HEK293 (cell line): Measurements from ENCODE around the gene FBN2.
A peak's percentile ranks its signal among the peaks of the same experiment; 100 is the strongest.

Experiments
- CTCF ChIA-PET: fragments of 350-600 bp; formaldehyde crosslinking; extraction: SDS; loops from one replicate; lab custom pipeline; 2021; ENCODE audit warnings: antibody characterized with exemption; lab: Yijun Ruan, JAX
- POLR2A ChIA-PET: fragments of 300-600 bp; formaldehyde crosslinking; extraction: SDS; loops from one replicate; lab custom pipeline; 2020; ENCODE audit warnings: antibody characterized with exemption, inconsistent platforms; lab: Yijun Ruan, JAX
- H3K27ac ChIP-seq: fragments of 200-500 bp; sonication (Bioruptor generic); 2 replicates; pipeline ENCODE4 v1.5.1; 2014; ENCODE audit warnings: low read depth, low read length, control low read depth, inconsistent platforms; ENCODE audit errors: extremely low read depth
- H3K36me3 ChIP-seq, 2 experiments: fragments of 200-500 bp in 1 of 2; sonication (Bioruptor generic) in 1 of 2; 1 replicate in 1 of 2; 2 replicates in 1 of 2; pipeline ENCODE4 v1.5.1; 2014 to 2017; ENCODE audit warnings: inconsistent platforms in 2 of 2, low read length in 2 of 2; ENCODE audit not compliant: control insufficient read depth in 2 of 2, insufficient read depth in 1 of 2
- H3K4me1 ChIP-seq: fragments of 200-500 bp; sonication (Bioruptor generic); 2 replicates; pipeline ENCODE4 v1.5.1; 2014; ENCODE audit warnings: mild to moderate bottlenecking, low read length, inconsistent platforms; ENCODE audit not compliant: control insufficient read depth, insufficient read depth
- H3K4me3 ChIP-seq: 2 replicates; pipeline ENCODE4 v1.5.1; 2011; ENCODE audit warnings: low read depth, mild to moderate bottlenecking, control low read depth, low read length, moderate library complexity
- H3K9me3 ChIP-seq: fragments of 200-500 bp; sonication (Bioruptor generic); 2 replicates; pipeline ENCODE4 v1.5.1; 2014; ENCODE audit warnings: low read depth, low read length, inconsistent platforms; ENCODE audit not compliant: control insufficient read depth, insufficient read depth
- BCL11B ChIP-seq: fragments of 450-650 bp; formaldehyde crosslinking; IDR thresholded peaks from 2 replicates; pipeline ENCODE4 v1.5.1; 2016; ENCODE audit warnings: low read depth, missing biosample characterization, missing genetic modification characterization
- BCL6B ChIP-seq: fragments of 450-650 bp; formaldehyde crosslinking; IDR thresholded peaks from 2 replicates; pipeline ENCODE4 v1.5.1; 2017; ENCODE audit warnings: missing biosample characterization, missing genetic modification characterization
- FEZF1 ChIP-seq: fragments of 450-650 bp; formaldehyde crosslinking; IDR thresholded peaks from 2 replicates; pipeline ENCODE4 v1.5.1; 2016; ENCODE audit warnings: missing biosample characterization, missing genetic modification characterization
- GLIS2 ChIP-seq: fragments of 450-650 bp; formaldehyde crosslinking; IDR thresholded peaks from 2 replicates; pipeline ENCODE4 v1.5.1; 2016; ENCODE audit warnings: missing biosample characterization, missing genetic modification characterization
- MZF1 ChIP-seq: fragments of 450-650 bp; formaldehyde crosslinking; IDR thresholded peaks from 2 replicates; pipeline ENCODE4 v1.5.1; 2017; ENCODE audit warnings: missing biosample characterization, missing genetic modification characterization, borderline replicate concordance
- PRDM6 ChIP-seq: fragments of 450-650 bp; formaldehyde crosslinking; IDR thresholded peaks from 2 replicates; pipeline ENCODE4 v1.5.1; 2017; ENCODE audit warnings: missing biosample characterization, missing genetic modification characterization
- SP7 ChIP-seq: fragments of 450-650 bp; formaldehyde crosslinking; IDR thresholded peaks from 2 replicates; pipeline ENCODE4 v1.5.1; 2016; ENCODE audit warnings: missing biosample characterization, missing genetic modification characterization
- ZBTB8A ChIP-seq: fragments of 450-650 bp; formaldehyde crosslinking; IDR thresholded peaks from 2 replicates; pipeline ENCODE4 v1.5.1; 2016; ENCODE audit warnings: missing biosample characterization, missing genetic modification characterization
- ZNF112 ChIP-seq: fragments of 450-650 bp; formaldehyde crosslinking; IDR thresholded peaks from 2 replicates; pipeline ENCODE4 v1.5.0; 2017; ENCODE audit warnings: missing biosample characterization, missing genetic modification characterization
- ZNF155 ChIP-seq: fragments of 450-650 bp; formaldehyde crosslinking; IDR thresholded peaks from 2 replicates; pipeline ENCODE4 v1.5.1; 2016; ENCODE audit warnings: missing biosample characterization, missing genetic modification characterization
- ZNF174 ChIP-seq: fragments of 450-650 bp; formaldehyde crosslinking; IDR thresholded peaks from 2 replicates; pipeline ENCODE4 v1.5.0; 2017; ENCODE audit warnings: missing biosample characterization, mild to moderate bottlenecking, missing genetic modification characterization
- ZNF19 ChIP-seq: fragments of 450-650 bp; formaldehyde crosslinking; IDR thresholded peaks from 2 replicates; pipeline ENCODE4; 2016; ENCODE audit warnings: missing biosample characterization, missing genetic modification characterization, low read depth
- ZNF398 ChIP-seq: fragments of 450-650 bp; formaldehyde crosslinking; IDR thresholded peaks from 2 replicates; pipeline ENCODE4 v1.5.1; 2017; ENCODE audit warnings: missing biosample characterization, missing genetic modification characterization
- ZNF623 ChIP-seq: fragments of 450-650 bp; formaldehyde crosslinking; IDR thresholded peaks from 2 replicates; pipeline ENCODE4 v1.5.1; 2016; ENCODE audit warnings: missing biosample characterization, missing genetic modification characterization
- ZNF624 ChIP-seq: fragments of 450-650 bp; formaldehyde crosslinking; IDR thresholded peaks from 2 replicates; pipeline ENCODE4 v1.5.1; 2017; ENCODE audit warnings: missing biosample characterization, missing genetic modification characterization
- ZNF670 ChIP-seq: fragments of 450-650 bp; formaldehyde crosslinking; IDR thresholded peaks from 2 replicates; pipeline ENCODE4 v1.5.1; 2016; ENCODE audit warnings: missing biosample characterization, missing genetic modification characterization, low read depth
- ZNF692 ChIP-seq: fragments of 450-650 bp; formaldehyde crosslinking; IDR thresholded peaks from 2 replicates; pipeline ENCODE4 v1.5.1; 2016; ENCODE audit warnings: missing biosample characterization, missing genetic modification characterization
- ZNF768 ChIP-seq: fragments of 450-650 bp; formaldehyde crosslinking; IDR thresholded peaks from 2 replicates; pipeline ENCODE4 v1.5.1; 2018; ENCODE audit warnings: missing biosample characterization, mild to moderate bottlenecking, missing genetic modification characterization
- TF ChIP-seq, protein P1 (sequence below): fragments of 450-650 bp; formaldehyde crosslinking; IDR thresholded peaks from 2 replicates; pipeline ENCODE4 v1.5.1; 2016; ENCODE audit warnings: missing biosample characterization, missing genetic modification characterization
- TF ChIP-seq, protein P2 (sequence below): fragments of 450-650 bp; formaldehyde crosslinking; IDR thresholded peaks from 2 replicates; pipeline ENCODE4 v1.5.1; 2016; ENCODE audit warnings: missing biosample characterization, missing genetic modification characterization
- TF ChIP-seq, protein P3 (sequence below): fragments of 450-650 bp; formaldehyde crosslinking; IDR thresholded peaks from 2 replicates; pipeline ENCODE4 v1.5.1; 2016; ENCODE audit warnings: missing biosample characterization, missing genetic modification characterization

The FBN2 gene

GRCh38 chr5:128441941-128442350 is 96.1 kb downstream of the FBN2 start:
- Histone ChIP-seq H3K27ac (no peak overlapping the region), H3K4me3 (no peak overlapping the region), H3K36me3 (peaks cover 4 to 7% of the 10 kb centered on the region in 2 experiments), H3K9me3 (no peaks in the 10 kb centered on the region), H3K4me1 (0 out of 2 replicates have a peak, but pooled peaks cover 2% of the 10 kb centered on the region)
- POLR2A ChIA-PET: no interaction called here
- CTCF ChIA-PET: no interaction called here
- TF ChIP-seq PRDM6 (tag by site-specific recombination) (0 out of 2 replicates have a peak, but pooled peaks have one; percentile 34), ZNF623 (tag by site-specific recombination) (no peak), GLIS2 (no peak), FEZF1 (tag by site-specific recombination) (peak; percentile 59; the same call in 1 of the 2 replicates), ZNF768 (tag by site-specific recombination) (no peak), BCL6B (tag by site-specific recombination) (0 out of 2 replicates have a peak, but pooled peaks have one; percentile 24), ZNF174 (tag by site-specific recombination) (no peak), ZNF112 (no peak)
- TF ChIP-seq, protein P1, sequence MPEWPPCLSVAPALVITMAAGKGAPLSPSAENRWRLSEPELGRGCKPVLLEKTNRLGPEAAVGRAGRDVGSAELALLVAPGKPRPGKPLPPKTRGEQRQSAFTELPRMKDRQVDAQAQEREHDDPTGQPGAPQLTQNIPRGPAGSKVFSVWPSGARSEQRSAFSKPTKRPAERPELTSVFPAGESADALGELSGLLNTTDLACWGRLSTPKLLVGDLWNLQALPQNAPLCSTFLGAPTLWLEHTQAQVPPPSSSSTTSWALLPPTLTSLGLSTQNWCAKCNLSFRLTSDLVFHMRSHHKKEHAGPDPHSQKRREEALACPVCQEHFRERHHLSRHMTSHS (tag by site-specific recombination): no peak
- TF ChIP-seq, protein P2, sequence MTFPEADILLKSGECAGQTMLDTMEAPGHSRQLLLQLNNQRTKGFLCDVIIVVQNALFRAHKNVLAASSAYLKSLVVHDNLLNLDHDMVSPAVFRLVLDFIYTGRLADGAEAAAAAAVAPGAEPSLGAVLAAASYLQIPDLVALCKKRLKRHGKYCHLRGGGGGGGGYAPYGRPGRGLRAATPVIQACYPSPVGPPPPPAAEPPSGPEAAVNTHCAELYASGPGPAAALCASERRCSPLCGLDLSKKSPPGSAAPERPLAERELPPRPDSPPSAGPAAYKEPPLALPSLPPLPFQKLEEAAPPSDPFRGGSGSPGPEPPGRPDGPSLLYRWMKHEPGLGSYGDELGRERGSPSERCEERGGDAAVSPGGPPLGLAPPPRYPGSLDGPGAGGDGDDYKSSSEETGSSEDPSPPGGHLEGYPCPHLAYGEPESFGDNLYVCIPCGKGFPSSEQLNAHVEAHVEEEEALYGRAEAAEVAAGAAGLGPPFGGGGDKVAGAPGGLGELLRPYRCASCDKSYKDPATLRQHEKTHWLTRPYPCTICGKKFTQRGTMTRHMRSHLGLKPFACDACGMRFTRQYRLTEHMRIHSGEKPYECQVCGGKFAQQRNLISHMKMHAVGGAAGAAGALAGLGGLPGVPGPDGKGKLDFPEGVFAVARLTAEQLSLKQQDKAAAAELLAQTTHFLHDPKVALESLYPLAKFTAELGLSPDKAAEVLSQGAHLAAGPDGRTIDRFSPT (tag by site-specific recombination): no peak
- TF ChIP-seq, all 188 proteins: peak for 3

GRCh38 chr5:128441165-128441564 is 96.9 kb downstream of the FBN2 start:
- ChIA-PET POLR2A (no interaction called here), CTCF (no interaction called here)
- H3K27ac ChIP-seq: no peak overlapping the region
- no peak overlapping the region for H3K4me3 ChIP-seq
- H3K4me1 ChIP-seq: 0 out of 2 replicates have a peak, but pooled peaks cover 2% of the 10 kb centered on the region
- H3K36me3 ChIP-seq: peaks cover 2 to 7% of the 10 kb centered on the region in 2 experiments
- H3K9me3 ChIP-seq: no peaks in the 10 kb centered on the region
- no peak for TF ChIP-seq ZNF398 (tag by site-specific recombination)
- no peak for TF ChIP-seq ZNF692 (tag by site-specific recombination)
- no peak for TF ChIP-seq SP7 (tag by site-specific recombination)
- no peak for TF ChIP-seq ZNF624
- TF ChIP-seq ZBTB8A (tag by site-specific recombination): no peak
- TF ChIP-seq, protein P3, sequence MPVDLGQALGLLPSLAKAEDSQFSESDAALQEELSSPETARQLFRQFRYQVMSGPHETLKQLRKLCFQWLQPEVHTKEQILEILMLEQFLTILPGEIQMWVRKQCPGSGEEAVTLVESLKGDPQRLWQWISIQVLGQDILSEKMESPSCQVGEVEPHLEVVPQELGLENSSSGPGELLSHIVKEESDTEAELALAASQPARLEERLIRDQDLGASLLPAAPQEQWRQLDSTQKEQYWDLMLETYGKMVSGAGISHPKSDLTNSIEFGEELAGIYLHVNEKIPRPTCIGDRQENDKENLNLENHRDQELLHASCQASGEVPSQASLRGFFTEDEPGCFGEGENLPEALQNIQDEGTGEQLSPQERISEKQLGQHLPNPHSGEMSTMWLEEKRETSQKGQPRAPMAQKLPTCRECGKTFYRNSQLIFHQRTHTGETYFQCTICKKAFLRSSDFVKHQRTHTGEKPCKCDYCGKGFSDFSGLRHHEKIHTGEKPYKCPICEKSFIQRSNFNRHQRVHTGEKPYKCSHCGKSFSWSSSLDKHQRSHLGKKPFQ (tag by site-specific recombination): no peak
- no peak for TF ChIP-seq ZNF768 (tag by site-specific recombination)
- TF ChIP-seq, protein P2 (tag by site-specific recombination): no peak
- no peak for TF ChIP-seq ZNF155 (tag by site-specific recombination)
- no peak for TF ChIP-seq BCL11B (tag by site-specific recombination)
- no peak for TF ChIP-seq MZF1
- TF ChIP-seq ZNF19: no peak
- no peak for TF ChIP-seq ZNF670 (tag by site-specific recombination)
